A549 (cell line): ENCODE results near the gene SUPT4H1. TPM values are rescaled to one million over a fixed set of nuclear protein-coding genes. Genes with fewer than 3 reads are reported as not detected.
A peak's percentile ranks its signal among the peaks of the same experiment; 100 is the strongest.

Source experiments
- ATAC-seq, 2 experiments: fragments of 200-7000 bp in 1 of 2; fragments of >200 bp in 1 of 2; cut with Nextera tagmentation in 1 of 2; cut with Tn5 transposase in 1 of 2; 3 replicates each; pipeline versions ENCODE4 v1.8.0 to v1.9.1; 2018 to 2020; ENCODE audit warnings: mild to moderate bottlenecking in 1 of 2, moderate library complexity in 1 of 2
- CTCF ChIA-PET: fragments of 300-600 bp; sonication (Branson Sonifier 250); formaldehyde crosslinking; extraction: SDS; loops from one replicate; lab custom pipeline; 2021; ENCODE audit warnings: antibody characterized with exemption, inconsistent platforms; lab: Yijun Ruan, JAX
- POLR2A ChIA-PET: fragments of 350-600 bp; formaldehyde crosslinking; extraction: SDS; loops from one replicate; lab custom pipeline; 2021; ENCODE audit warnings: antibody characterized with exemption, inconsistent platforms; lab: Yijun Ruan, JAX
- DNase-seq, 2 experiments: peaks; one replicate each; pipeline versions ENCODE4 v3.0.0 to v3.0.0-alpha.2; 2011 to 2016; ENCODE audit warnings: low read depth in 1 of 2, low spot score in 1 of 2
- FAIRE-seq: peaks from 2 replicates; lab custom pipeline; 2011; peaks lifted over from hg19 to GRCh38; lab: Jason Lieb, UNC
- H3K27ac ChIP-seq, 2 experiments: fragments of >200 bp; sonication (Bioruptor Twin); formaldehyde crosslinking; 3 replicates each; pipeline ENCODE4 v1.5.1; 2016 to 2017
- H3K4me1 ChIP-seq: fragments of >200 bp; sonication (Bioruptor Twin); formaldehyde crosslinking; 3 replicates; pipeline ENCODE4 v1.6.1; 2016
- H3K4me2 ChIP-seq: fragments of >200 bp; sonication (Bioruptor Twin); formaldehyde crosslinking; 3 replicates; pipeline ENCODE4 v1.6.1; 2016
- H3K4me3 ChIP-seq: fragments of >200 bp; sonication (Bioruptor Twin); formaldehyde crosslinking; 3 replicates; pipeline ENCODE4 v1.5.1; 2016
- H3K9me3 ChIP-seq: fragments of >200 bp; sonication (Bioruptor Twin); formaldehyde crosslinking; 3 replicates; pipeline ENCODE4 v1.6.1; 2016
- CTCF ChIP-seq: fragments of >200 bp; sonication (Bioruptor Twin); formaldehyde crosslinking; IDR thresholded peaks from 3 replicates; pipeline ENCODE4 v1.5.1; 2016
- EHMT2 ChIP-seq: fragments of 200-600 bp; sonication (generic); IDR thresholded peaks from 2 replicates; pipeline ENCODE4 v1.6.1; 2016; ENCODE audit warnings: antibody characterized with exemption, low read depth, mild to moderate bottlenecking, moderate library complexity
- HOXB5 ChIP-seq: fragments of 250-450 bp; sonication (Bioruptor Pico); IDR thresholded peaks from 2 replicates; pipeline ENCODE4 v1.5.0; 2020; ENCODE audit warnings: mild to moderate bottlenecking, moderate library complexity
- KDM1A ChIP-seq: fragments of 200-600 bp; sonication (generic); IDR thresholded peaks from 2 replicates; pipeline ENCODE4 v1.6.1; 2016; ENCODE audit warnings: low read depth, mild to moderate bottlenecking
- KDM5A ChIP-seq: fragments of 200-600 bp; sonication (generic); IDR thresholded peaks from 2 replicates; pipeline ENCODE4 v1.6.1; 2016; ENCODE audit warnings: antibody characterized with exemption, mild to moderate bottlenecking
- ZNF302 ChIP-seq: fragments of 250-450 bp; sonication (Bioruptor Pico); IDR thresholded peaks from 2 replicates; pipeline ENCODE4 v1.9.0; 2021; ENCODE audit warnings: inconsistent platforms, mild to moderate bottlenecking, moderate library complexity
- ZSCAN20 ChIP-seq: fragments of 250-450 bp; sonication (Bioruptor Pico); IDR thresholded peaks from 2 replicates; pipeline ENCODE4 v1.8.0; 2022; ENCODE audit warnings: mild to moderate bottlenecking, moderate library complexity
- WGBS: methylation state at CpG from one replicate; pipeline ENCODE4 v1.1.6; 2017; ENCODE audit errors: missing lambda C conversion rate; 5-methylcytosine and 5-hydroxymethylcytosine counted together
- polyA plus RNA-seq, 4 experiments: library from polyadenylated mRNA; depleted of rRNA in 3 of 4; stranded (reverse); fragments of >200 nt; fragmentation: RNase III in 1 of 4; extraction: RNeasy Plus Mini Kit Qiagen cat#74134 plus additional on column Dnase treatment in 1 of 4; gene quantifications; 2 replicates in 3 of 4; 3 replicates in 1 of 4; pipeline ENCODE4 v1.2.3, GENCODE V29; 2011 to 2017
- TF ChIP-seq, protein P1 (sequence below): fragments of 200-600 bp; sonication (generic); IDR thresholded peaks from 2 replicates; pipeline ENCODE4 v1.6.1; 2016; ENCODE audit warnings: antibody characterized with exemption, mild to moderate bottlenecking, moderate library complexity
- TF ChIP-seq, protein P2 (sequence below): IDR thresholded peaks from 2 replicates; pipeline ENCODE4 v1.6.1; 2012; ENCODE audit warnings: low read depth, borderline replicate concordance
- TF ChIP-seq, protein P3 (sequence below): fragments of 150-350 bp; IDR thresholded peaks from 2 replicates; pipeline ENCODE4 v1.6.1; 2014; ENCODE audit warnings: low read depth, mild to moderate bottlenecking, low read length

SUPT4H1 gene
- polyA plus RNA-seq, 2 of the 4 experiments (the other 2 are of a cell fraction) = 123 to 241 TPM

DNA sequence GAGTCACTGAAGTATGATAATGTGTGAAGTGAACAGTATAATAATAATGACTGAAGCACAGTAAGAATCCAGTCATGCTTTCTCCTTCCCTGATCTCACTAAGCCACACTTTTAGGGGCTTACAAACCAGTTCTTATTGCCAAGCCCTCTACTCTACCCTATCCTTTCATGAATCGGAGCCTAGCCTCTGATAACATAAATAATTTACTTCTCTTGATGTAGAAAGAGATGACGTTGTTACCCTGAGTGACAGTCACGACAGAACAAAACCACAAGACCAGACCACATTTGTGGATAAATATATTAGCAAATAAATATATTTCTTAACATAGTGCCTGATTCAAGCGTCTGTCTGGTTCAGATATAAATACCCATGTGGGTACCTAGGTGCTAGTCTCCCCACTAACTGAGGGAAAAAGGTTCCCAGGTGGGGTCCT, 1.4 kb upstream of the SUPT4H1 start (continued):
- TF ChIP-seq, protein P1, sequence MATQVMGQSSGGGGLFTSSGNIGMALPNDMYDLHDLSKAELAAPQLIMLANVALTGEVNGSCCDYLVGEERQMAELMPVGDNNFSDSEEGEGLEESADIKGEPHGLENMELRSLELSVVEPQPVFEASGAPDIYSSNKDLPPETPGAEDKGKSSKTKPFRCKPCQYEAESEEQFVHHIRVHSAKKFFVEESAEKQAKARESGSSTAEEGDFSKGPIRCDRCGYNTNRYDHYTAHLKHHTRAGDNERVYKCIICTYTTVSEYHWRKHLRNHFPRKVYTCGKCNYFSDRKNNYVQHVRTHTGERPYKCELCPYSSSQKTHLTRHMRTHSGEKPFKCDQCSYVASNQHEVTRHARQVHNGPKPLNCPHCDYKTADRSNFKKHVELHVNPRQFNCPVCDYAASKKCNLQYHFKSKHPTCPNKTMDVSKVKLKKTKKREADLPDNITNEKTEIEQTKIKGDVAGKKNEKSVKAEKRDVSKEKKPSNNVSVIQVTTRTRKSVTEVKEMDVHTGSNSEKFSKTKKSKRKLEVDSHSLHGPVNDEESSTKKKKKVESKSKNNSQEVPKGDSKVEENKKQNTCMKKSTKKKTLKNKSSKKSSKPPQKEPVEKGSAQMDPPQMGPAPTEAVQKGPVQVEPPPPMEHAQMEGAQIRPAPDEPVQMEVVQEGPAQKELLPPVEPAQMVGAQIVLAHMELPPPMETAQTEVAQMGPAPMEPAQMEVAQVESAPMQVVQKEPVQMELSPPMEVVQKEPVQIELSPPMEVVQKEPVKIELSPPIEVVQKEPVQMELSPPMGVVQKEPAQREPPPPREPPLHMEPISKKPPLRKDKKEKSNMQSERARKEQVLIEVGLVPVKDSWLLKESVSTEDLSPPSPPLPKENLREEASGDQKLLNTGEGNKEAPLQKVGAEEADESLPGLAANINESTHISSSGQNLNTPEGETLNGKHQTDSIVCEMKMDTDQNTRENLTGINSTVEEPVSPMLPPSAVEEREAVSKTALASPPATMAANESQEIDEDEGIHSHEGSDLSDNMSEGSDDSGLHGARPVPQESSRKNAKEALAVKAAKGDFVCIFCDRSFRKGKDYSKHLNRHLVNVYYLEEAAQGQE = no peak
- TF ChIP-seq, protein P2, sequence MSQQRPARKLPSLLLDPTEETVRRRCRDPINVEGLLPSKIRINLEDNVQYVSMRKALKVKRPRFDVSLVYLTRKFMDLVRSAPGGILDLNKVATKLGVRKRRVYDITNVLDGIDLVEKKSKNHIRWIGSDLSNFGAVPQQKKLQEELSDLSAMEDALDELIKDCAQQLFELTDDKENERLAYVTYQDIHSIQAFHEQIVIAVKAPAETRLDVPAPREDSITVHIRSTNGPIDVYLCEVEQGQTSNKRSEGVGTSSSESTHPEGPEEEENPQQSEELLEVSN = no peak
- no peak for TF ChIP-seq KDM1A
- TF ChIP-seq, protein P3, sequence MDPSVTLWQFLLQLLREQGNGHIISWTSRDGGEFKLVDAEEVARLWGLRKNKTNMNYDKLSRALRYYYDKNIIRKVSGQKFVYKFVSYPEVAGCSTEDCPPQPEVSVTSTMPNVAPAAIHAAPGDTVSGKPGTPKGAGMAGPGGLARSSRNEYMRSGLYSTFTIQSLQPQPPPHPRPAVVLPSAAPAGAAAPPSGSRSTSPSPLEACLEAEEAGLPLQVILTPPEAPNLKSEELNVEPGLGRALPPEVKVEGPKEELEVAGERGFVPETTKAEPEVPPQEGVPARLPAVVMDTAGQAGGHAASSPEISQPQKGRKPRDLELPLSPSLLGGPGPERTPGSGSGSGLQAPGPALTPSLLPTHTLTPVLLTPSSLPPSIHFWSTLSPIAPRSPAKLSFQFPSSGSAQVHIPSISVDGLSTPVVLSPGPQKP = no peak

- H3K9me3 ChIP-seq = no peaks in the 10 kb centered on the region
- no peak for FAIRE-seq
- H3K27ac ChIP-seq = peak overlapping the region; percentile 88 to 92
- peaks cover 9% of the 10 kb centered on the region; the same call in 2 of the 3 replicates for H3K4me1 ChIP-seq
- peak overlapping the region; percentile 83 for H3K4me3 ChIP-seq
- ChIA-PET CTCF (interaction anchor here (0.6 to 4.5 kb wide), 16 partner anchors 9 to 103 kb away, joined by 3 to 34 read pairs (median 5); partner anchors contain the start of gene RNF43), POLR2A (interaction anchor here (0.5 to 3.3 kb wide), 37 partner anchors 8 to 1266 kb away, joined by 3 to 87 read pairs (median 6); partner anchors contain the start of genes MKS1 and RNF43)
- ATAC-seq = peak; percentile 65 to 66
- DNase-seq = no peak
- no peak for TF ChIP-seq ZSCAN20 (CRISPR knock-in tag)
- TF ChIP-seq KDM5A = no peak
- peak; percentile 74 for TF ChIP-seq KDM1A
- no peak for TF ChIP-seq EHMT2
- TF ChIP-seq ZNF302 (CRISPR knock-in tag) = no peak
- 0 out of 3 replicates have a peak, but pooled peaks have one; percentile 3 for TF ChIP-seq CTCF
- 33% methylated on average over 26 of the region's 26 CpGs for WGBS
- H3K4me2 ChIP-seq = peak overlapping the region; percentile 76
Measured at GRCh38 chr17:58352596-58353388, 791 bp upstream of the SUPT4H1 start.

DNA sequence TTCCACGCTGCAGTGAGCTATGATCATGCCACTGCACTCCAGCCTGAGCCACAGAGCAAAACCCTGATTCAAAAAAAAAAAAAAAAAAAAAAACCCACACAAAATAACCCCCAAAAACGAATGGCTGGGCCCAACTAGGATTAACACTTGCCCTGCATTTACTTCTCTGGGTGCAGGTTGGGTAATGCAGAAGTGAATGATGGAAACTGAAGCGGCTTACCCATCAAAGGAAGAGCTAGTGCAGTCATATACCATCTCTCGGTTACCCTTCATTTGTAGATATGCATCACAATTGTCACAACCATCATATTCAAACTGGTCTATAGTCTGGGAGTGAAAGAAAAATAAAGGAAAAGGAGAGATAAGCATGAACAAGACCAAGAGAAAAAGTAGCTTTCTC, 819 bp downstream of the SUPT4H1 start:
- Histone ChIP-seq H3K27ac (peak overlapping the region; percentile 88 to 92; a peak in 5 of 6 replicates), H3K9me3 (no peaks in the 10 kb centered on the region), H3K4me1 (peaks cover 9% of the 10 kb centered on the region; the same call in 2 of the 3 replicates), H3K4me3 (peak overlapping the region; percentile 83), H3K4me2 (peak overlapping the region; percentile 70)
- TF ChIP-seq HOXB5 (CRISPR knock-in tag) = no peak
- no peak for ATAC-seq
- 28% methylated on average over 4 of the region's 4 CpGs for WGBS
- no peak for DNase-seq
- no peak for FAIRE-seq
- POLR2A ChIA-PET = interaction anchor here (0.5 to 3.3 kb wide), 11 partner anchors 11 to 82 kb away, joined by 3 to 87 read pairs (median 7); partner anchors contain the start of gene RNF43
- CTCF ChIA-PET = interaction anchor here (0.6 to 4.5 kb wide), 14 partner anchors 7 to 101 kb away, joined by 3 to 34 read pairs (median 4); partner anchors contain the start of gene RNF43
